Measurements from ENCODE around the gene NAV2. TPM values are rescaled to one million over a fixed set of nuclear protein-coding genes. Genes with fewer than 3 reads are reported as not detected.

Gene NAV2
- total RNA-seq, 1 donor from 2014 or later, result 9.1 TPM

- no peak for DNase-seq (ENCODE audit: low read depth)
Observed at GRCh38 chr11:20050048-20050447, 337.4 kb downstream of the NAV2 start.

GRCh38 chr11:20050551-20051333 is 338.1 kb downstream of the NAV2 start:
- no peak for DNase-seq (ENCODE audit: low read depth)

GRCh38 chr11:20051469-20052399 is 339.1 kb downstream of the NAV2 start:
- DNase-seq (ENCODE audit: low read depth), result no peak

- DNase-seq (ENCODE audit: low read depth), result no peak
Observed at GRCh38 chr11:20053572-20053971, 340.9 kb downstream of the NAV2 start.

- DNase-seq (ENCODE audit: low read depth), result no peak
Observed at GRCh38 chr11:20054584-20054983, 341.9 kb downstream of the NAV2 start.

- DNase-seq (ENCODE audit: low read depth), result peak; percentile 73
Observed at GRCh38 chr11:20055312-20055711, 342.7 kb downstream of the NAV2 start.

GRCh38 chr11:20056109-20056949 is 343.7 kb downstream of the NAV2 start:
- no peak for DNase-seq (ENCODE audit: low read depth)

- no peak for DNase-seq (ENCODE audit: low read depth)
Observed at GRCh38 chr11:20056950-20057943, 344.6 kb downstream of the NAV2 start.

GRCh38 chr11:20058749-20059458 is 346.3 kb downstream of the NAV2 start:
- DNase-seq (ENCODE audit: low read depth), result no peak

- DNase-seq (ENCODE audit: low read depth), result no peak
Observed at GRCh38 chr11:20059587-20060021, 347.0 kb downstream of the NAV2 start.

GRCh38 chr11:20060181-20060580 is 347.5 kb downstream of the NAV2 start:
- no peak for DNase-seq (ENCODE audit: low read depth)

- no peak for DNase-seq (ENCODE audit: low read depth)
Observed at GRCh38 chr11:20060647-20061205, 348.1 kb downstream of the NAV2 start.

- DNase-seq (ENCODE audit: low read depth), result no peak
Observed at GRCh38 chr11:20061776-20062175, 349.1 kb downstream of the NAV2 start.

GRCh38 chr11:20064961-20065405 is 352.3 kb downstream of the NAV2 start:
- DNase-seq (ENCODE audit: low read depth), result no peak

GRCh38 chr11:20065406-20065805 is 352.8 kb downstream of the NAV2 start:
- DNase-seq (ENCODE audit: low read depth), result no peak

GRCh38 chr11:20066013-20066782 is 353.6 kb downstream of the NAV2 start:
- DNase-seq (ENCODE audit: low read depth), result no peak

GRCh38 chr11:20066783-20067156 is 354.1 kb downstream of the NAV2 start:
- DNase-seq (ENCODE audit: low read depth), result no peak

- DNase-seq (ENCODE audit: low read depth), result no peak
Observed at GRCh38 chr11:20067665-20068064, 355.0 kb downstream of the NAV2 start.

Measured in myocyte (in vitro differentiated cells).